ENCODE data around the gene AMBP. TPM values are rescaled to one million over a fixed set of nuclear protein-coding genes. Genes with fewer than 3 reads are reported as not detected.

Gene AMBP
- total and polyA plus RNA-seq, 2 experiments from 2014 or later, result not detected

- H3K4me3 ChIP-seq, result no peak overlapping the region
- H3K27me3 ChIP-seq (replicated peaks; ENCODE audit: insufficient read depth), result peaks cover 13% of the 10 kb centered on the region
- peaks cover 4% of the 10 kb centered on the region; the same call in 1 of the 2 replicates for H3F3A ChIP-seq (ENCODE audit: insufficient read depth)
- no peaks in the 10 kb centered on the region for H4K20me1 ChIP-seq (ENCODE audit: insufficient read depth)
- H3K36me3 ChIP-seq (ENCODE audit: low read depth), result no peaks in the 10 kb centered on the region
- H3K4me1 ChIP-seq (ENCODE audit: insufficient read depth), result no peaks in the 10 kb centered on the region
- DNase-seq, result no peak
- no peaks in the 10 kb centered on the region for H3K9me3 ChIP-seq (ENCODE audit: low read depth)
- in situ Hi-C loops (cut with MboI), result no loop called here
- 56 to 61% methylated on average over 6 of the region's 6 CpGs for WGBS, 2 experiments (ENCODE audit: low coverage in 1 of 2, low lambda C conversion rate in 2 of 2, missing lambda C conversion rate in 2 of 2)
- no peak for TF ChIP-seq EZH2phosphoT487 (IDR thresholded peaks at IDR 0.05; ENCODE audit: insufficient read depth, low read depth)
- no peak for TF ChIP-seq EZH2 (IDR thresholded peaks at IDR 0.05; ENCODE audit: insufficient read depth, poor library complexity, severe bottlenecking)
- no peak overlapping the region for H3K9ac ChIP-seq
- H3K9me2 ChIP-seq (ENCODE audit: insufficient read depth), result no peaks in the 10 kb centered on the region
- H3K79me2 ChIP-seq (ENCODE audit: insufficient read depth), result no peaks in the 10 kb centered on the region
- no peak overlapping the region for H2AFZ ChIP-seq
- H3K27ac ChIP-seq, result no peak overlapping the region
- no peak overlapping the region for H3K4me2 ChIP-seq (ENCODE audit: unreplicated experiment)
Measured at GRCh38 chr9:114081441-114082016, 3.4 kb upstream of the AMBP start.

- H3K27ac ChIP-seq, result no peak overlapping the region
- no peaks in the 10 kb centered on the region for H3K4me1 ChIP-seq (ENCODE audit: insufficient read depth)
- TF ChIP-seq EZH2 (IDR thresholded peaks at IDR 0.05; ENCODE audit: insufficient read depth, poor library complexity, severe bottlenecking), result no peak
- TF ChIP-seq EZH2phosphoT487 (IDR thresholded peaks at IDR 0.05; ENCODE audit: insufficient read depth, low read depth), result no peak
- H3K9ac ChIP-seq, result no peak overlapping the region
- peaks cover 4% of the 10 kb centered on the region; the same call in 1 of the 2 replicates for H3F3A ChIP-seq (ENCODE audit: insufficient read depth)
- H3K9me3 ChIP-seq (ENCODE audit: low read depth), result no peaks in the 10 kb centered on the region
- no peak for DNase-seq
- in situ Hi-C loops (cut with MboI), result no loop called here
- H2AFZ ChIP-seq, result no peak overlapping the region
- no peaks in the 10 kb centered on the region for H3K36me3 ChIP-seq (ENCODE audit: low read depth)
- H3K27me3 ChIP-seq (replicated peaks; ENCODE audit: insufficient read depth), result peaks cover 13% of the 10 kb centered on the region
- WGBS, 2 experiments (ENCODE audit: low coverage in 1 of 2, low lambda C conversion rate in 2 of 2, missing lambda C conversion rate in 2 of 2), result 79 to 80% methylated on average over 7 of the region's 7 CpGs
- H3K4me3 ChIP-seq, result no peak overlapping the region
- no peaks in the 10 kb centered on the region for H4K20me1 ChIP-seq (ENCODE audit: insufficient read depth)
- no peak overlapping the region for H3K4me2 ChIP-seq (ENCODE audit: unreplicated experiment)
- H3K79me2 ChIP-seq (ENCODE audit: insufficient read depth), result no peaks in the 10 kb centered on the region
- no peaks in the 10 kb centered on the region for H3K9me2 ChIP-seq (ENCODE audit: insufficient read depth)
Measured at GRCh38 chr9:114080773-114081440, 2.8 kb upstream of the AMBP start.

GRCh38 chr9:114080195-114080772 lies 2.2 kb upstream of the AMBP start:
- H3K27ac ChIP-seq, result no peak overlapping the region
- H2AFZ ChIP-seq, result no peak overlapping the region
- H4K20me1 ChIP-seq (ENCODE audit: insufficient read depth), result no peaks in the 10 kb centered on the region
- in situ Hi-C loops (cut with MboI), result no loop called here
- no peak overlapping the region for H3K4me2 ChIP-seq (ENCODE audit: unreplicated experiment)
- H3F3A ChIP-seq (ENCODE audit: insufficient read depth), result peaks cover 4% of the 10 kb centered on the region; the same call in 1 of the 2 replicates
- TF ChIP-seq EZH2phosphoT487 (IDR thresholded peaks at IDR 0.05; ENCODE audit: insufficient read depth, low read depth) (no peak), EZH2 (IDR thresholded peaks at IDR 0.05; ENCODE audit: insufficient read depth, poor library complexity, severe bottlenecking) (no peak)
- no peak overlapping the region for H3K4me3 ChIP-seq
- no peak overlapping the region for H3K9ac ChIP-seq
- DNase-seq, result no peak
- no peaks in the 10 kb centered on the region for H3K4me1 ChIP-seq (ENCODE audit: insufficient read depth)
- H3K9me2 ChIP-seq (ENCODE audit: insufficient read depth), result no peaks in the 10 kb centered on the region
- H3K9me3 ChIP-seq (ENCODE audit: low read depth), result no peaks in the 10 kb centered on the region
- H3K79me2 ChIP-seq (ENCODE audit: insufficient read depth), result no peaks in the 10 kb centered on the region
- H3K27me3 ChIP-seq (replicated peaks; ENCODE audit: insufficient read depth), result peaks cover 16% of the 10 kb centered on the region
- 67 to 74% methylated on average over 5 of the region's 5 CpGs for WGBS, 2 experiments (ENCODE audit: low coverage in 1 of 2, low lambda C conversion rate in 2 of 2, missing lambda C conversion rate in 2 of 2)
- no peaks in the 10 kb centered on the region for H3K36me3 ChIP-seq (ENCODE audit: low read depth)

DNA sequence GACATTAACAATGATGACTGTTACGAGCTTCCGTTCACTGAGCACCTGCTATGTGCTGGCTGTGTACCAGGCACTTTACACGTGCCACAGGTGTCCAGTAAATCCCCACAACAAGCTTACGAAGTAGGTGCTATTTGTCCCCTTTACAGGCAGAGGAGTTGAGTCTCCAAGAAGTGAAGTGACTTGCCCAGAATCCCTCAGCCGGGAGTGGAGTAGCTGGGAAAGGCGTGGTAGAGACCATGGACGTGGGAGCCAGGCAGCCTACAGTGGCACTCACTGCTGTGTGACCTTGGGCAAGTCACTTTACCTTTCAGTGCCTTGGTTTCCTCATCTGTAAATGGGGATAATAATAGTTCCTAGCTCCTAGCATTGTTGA lies 669 bp upstream of the AMBP start:
- H3K27ac ChIP-seq, result no peak overlapping the region
- no peaks in the 10 kb centered on the region for H3K36me3 ChIP-seq (ENCODE audit: low read depth)
- H4K20me1 ChIP-seq (ENCODE audit: insufficient read depth), result no peaks in the 10 kb centered on the region
- H2AFZ ChIP-seq, result no peak overlapping the region
- TF ChIP-seq EZH2phosphoT487 (IDR thresholded peaks at IDR 0.05; ENCODE audit: insufficient read depth, low read depth) (no peak), EZH2 (IDR thresholded peaks at IDR 0.05; ENCODE audit: insufficient read depth, poor library complexity, severe bottlenecking) (no peak)
- H3K4me2 ChIP-seq (ENCODE audit: unreplicated experiment), result no peak overlapping the region
- DNase-seq, result no peak
- WGBS, 2 experiments (ENCODE audit: low coverage in 1 of 2, low lambda C conversion rate in 2 of 2, missing lambda C conversion rate in 2 of 2), result 62 to 71% methylated on average over 7 of the region's 7 CpGs
- H3K9me2 ChIP-seq (ENCODE audit: insufficient read depth), result no peaks in the 10 kb centered on the region
- no peaks in the 10 kb centered on the region for H3K9me3 ChIP-seq (ENCODE audit: low read depth)
- no peaks in the 10 kb centered on the region for H3K79me2 ChIP-seq (ENCODE audit: insufficient read depth)
- H3K4me1 ChIP-seq (ENCODE audit: insufficient read depth), result no peaks in the 10 kb centered on the region
- peaks cover 27% of the 10 kb centered on the region for H3K27me3 ChIP-seq (replicated peaks; ENCODE audit: insufficient read depth)
- no peak overlapping the region for H3K4me3 ChIP-seq
- in situ Hi-C loops (cut with MboI), result no loop called here
- H3K9ac ChIP-seq, result no peak overlapping the region
- H3F3A ChIP-seq (ENCODE audit: insufficient read depth), result no peaks in the 10 kb centered on the region
